ENCODE results near the gene SOX13.
"Not testable (repeated sequence)": the region's sequence is repeated elsewhere in the genome, so short reads cannot be mapped to it uniquely, and the experiment has no call there.

Gene SOX13

GRCh38 chr1:204092632-204093420 is 19.9 kb downstream of the SOX13 start:
- no peak overlapping the region for H3K4me3 ChIP-seq
- H3K27ac ChIP-seq = peak overlapping the region in 1 of 2 donors; percentile 8
- no peak for TF ChIP-seq CTCF (IDR thresholded peaks at IDR 0.05)
- no peak for DNase-seq (ENCODE audit: low spot score)

DNA sequence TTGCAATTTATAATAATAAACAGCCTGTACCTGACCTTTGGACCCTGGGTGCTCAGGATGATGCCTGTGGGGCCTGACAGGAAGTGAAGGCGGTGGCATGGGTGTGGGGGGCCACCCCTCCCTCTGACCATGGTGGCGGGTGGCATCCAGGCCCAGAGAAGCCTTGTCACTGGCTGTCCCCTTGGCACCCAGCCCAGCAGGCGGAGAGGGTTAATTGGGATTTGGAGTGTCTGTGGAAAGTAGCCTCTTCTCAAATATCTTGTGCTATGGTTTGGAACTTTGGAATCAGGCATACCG is 20.5 kb downstream of the SOX13 start:
- Histone ChIP-seq H3K27ac (no peak overlapping the region), H3K4me3 (no peak overlapping the region)
- no peak for DNase-seq (ENCODE audit: low spot score)
- TF ChIP-seq CTCF (IDR thresholded peaks at IDR 0.05) = no peak

GRCh38 chr1:204093781-204094180 is 20.9 kb downstream of the SOX13 start:
- no peak for TF ChIP-seq CTCF (IDR thresholded peaks at IDR 0.05)
- DNase-seq (ENCODE audit: low spot score) = no peak
- no peak overlapping the region for H3K4me3 ChIP-seq
- H3K27ac ChIP-seq = peak overlapping the region in 1 of 2 donors; percentile 50

- no peak overlapping the region for H3K4me3 ChIP-seq
- peak overlapping the region in 1 of 2 donors; percentile 50 for H3K27ac ChIP-seq
- DNase-seq (ENCODE audit: low spot score) = no peak
- no peak for TF ChIP-seq CTCF (IDR thresholded peaks at IDR 0.05)
Measured at GRCh38 chr1:204094313-204094729, 21.4 kb downstream of the SOX13 start.

DNA sequence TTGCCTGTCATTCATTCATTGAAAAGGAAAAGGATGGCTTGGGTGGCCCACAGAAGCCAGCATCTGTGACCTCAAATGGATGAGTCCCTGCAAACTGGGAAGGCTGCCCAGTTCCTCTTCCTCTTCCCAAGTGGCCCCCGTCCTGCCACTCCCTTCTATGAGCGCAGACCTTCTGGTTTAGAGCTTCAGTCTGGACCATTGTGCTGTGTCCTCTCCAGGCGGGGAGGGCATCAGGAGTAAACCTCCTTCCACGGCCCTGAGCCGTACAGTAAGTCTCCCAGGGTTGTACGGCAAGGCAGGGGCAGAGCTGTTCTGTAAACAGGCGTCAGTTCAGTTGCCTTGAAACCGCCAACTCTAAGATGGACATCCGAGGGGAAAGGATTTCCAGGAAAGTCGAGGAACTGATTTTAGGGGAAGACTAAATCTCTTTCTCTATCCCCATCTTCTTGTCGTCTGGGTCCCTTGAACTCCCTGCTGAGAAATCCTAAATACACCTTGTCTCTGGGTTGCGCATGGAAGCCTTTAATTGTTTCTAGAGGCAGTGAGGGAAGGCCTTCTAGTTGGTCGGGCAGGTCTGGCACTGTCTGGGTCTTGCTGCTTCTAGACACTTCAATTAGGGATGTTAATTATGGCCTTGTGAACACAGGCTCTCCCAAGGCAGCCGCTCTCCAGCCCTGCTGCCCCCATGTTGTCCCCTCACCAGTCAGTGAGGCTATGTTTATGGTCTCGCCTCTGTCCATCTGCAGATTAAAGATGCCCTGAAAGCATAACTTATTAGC is 22.1 kb downstream of the SOX13 start:
- no peak overlapping the region for H3K4me3 ChIP-seq
- no peak for DNase-seq (ENCODE audit: low spot score)
- TF ChIP-seq CTCF (IDR thresholded peaks at IDR 0.05) = no peak
- H3K27ac ChIP-seq = peak overlapping the region in 1 of 2 donors; percentile 50

DNA sequence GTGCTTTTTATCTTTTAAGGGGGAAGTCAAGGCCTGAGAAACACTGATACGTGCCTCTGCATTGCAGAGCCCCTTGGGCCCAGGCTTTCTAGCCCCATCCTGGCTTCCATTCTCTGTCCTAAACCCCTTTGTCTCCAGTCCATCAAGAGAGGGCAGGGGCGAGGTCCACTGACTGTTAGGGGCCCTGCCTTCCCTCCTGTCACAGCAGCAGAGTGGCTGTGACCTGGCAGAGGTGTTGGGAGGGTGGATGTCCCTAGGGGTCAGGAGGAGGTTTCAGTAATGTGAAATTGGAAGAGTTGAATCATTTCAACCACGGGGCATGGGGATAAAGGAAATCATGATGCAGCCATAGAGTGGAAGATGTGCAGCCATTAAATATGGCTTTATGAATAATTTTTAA is 24.0 kb downstream of the SOX13 start:
- no peak overlapping the region for H3K27ac ChIP-seq
- DNase-seq (ENCODE audit: low spot score) = no peak
- no peak overlapping the region for H3K4me3 ChIP-seq
- TF ChIP-seq CTCF (IDR thresholded peaks at IDR 0.05) = no peak

- DNase-seq (ENCODE audit: low spot score) = no peak
- Histone ChIP-seq H3K27ac (no peak overlapping the region), H3K4me3 (no peak overlapping the region)
- TF ChIP-seq CTCF (IDR thresholded peaks at IDR 0.05) = no peak
Measured at GRCh38 chr1:204098683-204099082, 25.8 kb downstream of the SOX13 start.

GRCh38 chr1:204099754-204100153 is 26.8 kb downstream of the SOX13 start:
- H3K27ac ChIP-seq; H3K4me3 ChIP-seq; DNase-seq (ENCODE audit: low spot score): not testable (repeated sequence)

All from coronary artery (tissue), 2 donors.